ENCODE results near the gene RPL13.

Gene RPL13

DNA sequence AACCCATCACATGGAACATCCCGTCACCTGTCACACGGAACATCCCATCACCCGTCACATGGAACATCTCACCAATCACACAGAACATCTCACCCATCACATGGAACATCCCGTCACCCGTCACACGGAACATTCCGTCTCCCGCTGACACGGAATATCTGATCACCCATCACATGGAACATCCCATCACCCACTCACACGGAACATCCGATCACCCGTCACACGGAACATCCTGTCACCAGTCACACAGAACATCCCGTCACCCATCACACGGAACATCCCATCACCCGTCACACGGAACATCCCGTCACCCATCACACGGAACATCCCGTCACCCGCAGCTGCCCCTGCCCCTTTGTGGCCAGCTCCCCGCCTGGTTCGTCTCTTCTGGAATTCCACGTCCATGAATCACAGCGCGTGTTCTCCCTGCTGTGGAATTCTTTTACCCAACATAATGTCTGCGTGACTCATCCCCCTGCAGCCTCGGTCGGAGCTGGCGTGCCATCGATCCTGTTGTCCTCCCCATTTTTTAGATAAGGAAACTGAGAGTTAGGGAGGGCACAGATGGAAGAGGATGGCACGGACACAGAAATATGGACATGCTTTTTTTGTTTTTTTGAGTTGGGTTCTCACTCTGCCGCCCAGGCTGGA, 20.7 kb downstream of the RPL13 start:
- POLR2A ChIA-PET (ENCODE audit: low non-redundant PET), result no interaction called here
- no peak for TF ChIP-seq CTCF (conservative IDR thresholded peaks at IDR 0.05; ENCODE audit: low read depth)
- DNase-seq (ENCODE audit: low spot score), result peak; percentile 90
- H3K27ac ChIP-seq, result peak overlapping the region; percentile 79
- CTCF ChIA-PET, result interaction anchor here (0.6 to 0.7 kb wide), 2 partner anchors 24 to 69 kb away, joined by 3 read pairs; no protein-coding TSS in a partner anchor

DNA sequence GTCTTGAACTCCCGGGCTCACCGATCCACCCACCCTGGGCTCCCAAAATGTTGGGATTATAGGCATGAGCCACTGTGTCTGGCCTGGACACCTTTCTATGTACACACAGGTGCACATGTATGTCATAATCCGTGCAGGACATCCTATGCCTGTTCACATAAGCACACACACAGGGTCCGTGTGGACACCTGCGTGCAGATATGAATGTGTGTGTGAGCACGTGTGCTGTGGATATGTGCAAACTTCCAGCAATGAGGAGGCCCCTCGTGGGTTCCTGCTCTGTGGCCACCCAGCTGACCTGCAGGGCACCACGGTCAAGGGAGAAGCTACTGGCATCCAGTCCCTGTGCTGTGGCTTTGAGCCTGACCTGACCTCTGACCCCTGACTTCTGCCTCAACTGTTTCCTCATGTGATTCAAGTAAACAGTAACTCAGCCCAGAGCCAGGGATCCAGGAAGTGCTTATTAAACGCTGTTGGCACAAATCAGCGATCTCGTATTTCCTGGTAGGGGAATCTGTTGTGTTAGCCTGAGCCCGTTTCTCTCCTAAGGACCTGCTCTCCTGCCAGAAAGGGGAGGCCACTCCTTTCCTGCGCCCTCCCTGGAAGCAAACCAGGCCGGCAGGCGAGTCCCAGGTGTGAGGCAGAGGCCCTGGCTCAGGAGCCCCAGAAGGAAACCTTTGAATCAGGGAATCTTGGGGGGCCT, 21.5 kb downstream of the RPL13 start:
- ChIA-PET POLR2A (ENCODE audit: low non-redundant PET) (no interaction called here), CTCF (interaction anchor here (0.6 kb wide), 1 partner anchor 68 kb away, joined by 3 read pairs; no protein-coding TSS in a partner anchor)
- no peak for TF ChIP-seq CTCF (conservative IDR thresholded peaks at IDR 0.05; ENCODE audit: low read depth)
- peak overlapping the region; percentile 79 for H3K27ac ChIP-seq
- no peak for DNase-seq (ENCODE audit: low spot score)

DNA sequence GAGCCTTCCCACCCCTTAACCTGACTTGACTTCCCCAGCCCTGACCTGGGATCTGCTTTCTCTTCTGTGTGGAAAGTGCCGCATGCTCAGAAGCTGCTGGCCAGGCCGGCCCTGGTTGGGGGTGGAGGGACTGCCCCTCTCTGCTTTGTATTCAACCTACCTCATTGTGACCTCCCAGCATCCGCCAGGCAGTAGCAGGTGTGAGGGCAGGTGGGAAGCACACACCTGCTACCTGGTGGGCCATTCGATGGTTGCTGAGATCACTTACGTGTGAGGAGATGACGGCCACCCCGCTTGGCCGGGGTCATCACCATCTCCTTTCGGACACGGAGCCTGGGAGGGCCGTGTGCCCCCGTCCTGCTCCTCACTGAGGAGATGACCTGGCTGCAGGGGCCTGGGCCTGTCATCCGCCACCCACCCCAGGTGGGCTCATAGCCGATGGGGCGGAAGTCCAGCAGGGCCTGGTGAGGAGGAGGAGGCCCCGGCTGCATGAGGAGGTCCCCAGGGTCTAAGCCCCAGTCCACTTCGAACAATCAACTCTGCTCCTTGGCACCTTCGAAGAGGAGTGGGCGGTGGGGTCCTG, 22.2 kb downstream of the RPL13 start:
- no peak for DNase-seq (ENCODE audit: low spot score)
- no peak for TF ChIP-seq CTCF (conservative IDR thresholded peaks at IDR 0.05; ENCODE audit: low read depth)
- ChIA-PET POLR2A (ENCODE audit: low non-redundant PET) (no interaction called here), CTCF (no interaction called here)
- H3K27ac ChIP-seq, result peak overlapping the region; percentile 79

DNA sequence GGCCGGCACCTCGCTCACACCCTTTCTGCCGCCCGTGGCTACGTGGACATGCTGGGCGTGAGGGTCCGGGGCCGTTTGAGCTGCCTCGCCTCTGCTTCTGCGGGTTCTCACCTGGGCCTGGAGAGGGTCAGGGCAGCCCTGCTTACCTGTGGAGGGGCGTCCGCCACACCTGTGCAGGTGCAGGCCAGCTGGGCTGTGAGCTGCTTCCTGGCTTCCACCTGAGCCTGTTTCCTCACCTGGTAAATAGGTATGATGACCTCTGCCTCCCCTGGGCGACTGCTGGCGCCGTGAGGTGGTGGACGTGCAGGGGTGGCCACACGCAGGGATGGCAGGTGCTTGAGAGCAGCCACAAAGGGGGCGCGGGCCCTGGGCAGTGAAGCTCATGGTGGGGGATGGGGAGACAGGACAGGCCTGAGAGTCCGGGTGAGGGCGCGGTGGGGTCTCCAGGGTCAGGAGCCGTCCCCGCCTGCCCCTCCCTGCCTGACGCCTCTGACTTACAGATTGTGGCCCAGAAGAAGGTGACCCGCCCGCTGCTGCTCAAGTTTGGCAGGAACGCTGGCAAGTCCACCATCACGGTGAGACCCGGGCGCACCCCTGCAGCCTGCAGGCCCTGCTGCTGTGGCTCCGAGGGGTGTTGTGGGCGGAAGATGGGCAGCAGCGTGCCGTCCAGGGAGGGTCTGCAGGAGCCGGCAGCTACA, 22.9 kb downstream of the RPL13 start:
- no peak for DNase-seq (ENCODE audit: low spot score)
- no peak overlapping the region for H3K27ac ChIP-seq
- POLR2A ChIA-PET (ENCODE audit: low non-redundant PET), result no interaction called here
- no peak for TF ChIP-seq CTCF (conservative IDR thresholded peaks at IDR 0.05; ENCODE audit: low read depth)
- CTCF ChIA-PET, result interaction anchor here (0.6 kb wide), 2 partner anchors 18 to 57 kb away, joined by 3 to 7 read pairs; no protein-coding TSS in a partner anchor

- no peak for DNase-seq (ENCODE audit: low spot score)
- ChIA-PET CTCF (interaction anchor here (0.6 kb wide), 2 partner anchors 19 to 56 kb away, joined by 3 to 7 read pairs; no protein-coding TSS in a partner anchor), POLR2A (ENCODE audit: low non-redundant PET) (interaction anchor here (0.5 kb wide), 1 partner anchor 233 kb away, joined by 4 read pairs; the partner anchor contains the start of gene FANCA)
- TF ChIP-seq CTCF (conservative IDR thresholded peaks at IDR 0.05; ENCODE audit: low read depth), result no peak
- H3K27ac ChIP-seq, result no peak overlapping the region
These were observed 23.6 kb downstream of the RPL13 start for GRCh38 chr16:89583895-89584644.
